ENCODE results near the gene ZKSCAN8. TPM values are rescaled to one million over a fixed set of nuclear protein-coding genes. Genes with fewer than 3 reads are reported as not detected.

The ZKSCAN8 gene
- total and polyA plus RNA-seq, 8 donors: 2.4 to 12.0 (median 7.7) TPM

DNA sequence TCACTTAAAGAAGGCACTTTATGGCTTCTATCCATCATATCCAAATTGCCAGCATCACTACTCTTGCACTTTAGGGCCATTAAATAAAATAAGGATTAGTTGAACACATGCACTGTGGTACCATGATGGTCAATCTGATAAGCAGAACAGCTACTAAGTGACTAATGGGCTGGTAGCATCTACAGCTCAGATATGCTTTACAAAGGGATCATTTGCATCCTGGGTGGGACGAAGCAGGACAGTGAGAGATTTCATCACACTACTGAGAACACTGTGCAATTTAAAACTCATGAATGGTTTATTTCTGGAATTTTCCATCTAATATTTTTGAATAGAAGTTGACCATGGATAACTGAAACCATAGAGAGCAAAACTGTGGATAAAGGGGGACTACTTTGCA lies 58.3 kb downstream of the ZKSCAN8 start:
- intact Hi-C loops (cut with DNase I): no loop called here
- ATAC-seq: no peak
- Histone ChIP-seq H3K4me3 (no peak overlapping the region), H3K4me1 (no peaks in the 10 kb centered on the region), H3K27ac (no peak overlapping the region), H3K9me3 (no peaks in the 10 kb centered on the region), H3K27me3 (peaks cover 0 to 34% (median 4%) of the 10 kb centered on the region in 4 donors), H3K36me3 (no peaks in the 10 kb centered on the region)
- no peak for FAIRE-seq
- WGBS, 2 donors: 46 to 47% methylated on average over 1 of the region's 1 CpG
- no peak for DNase-seq
- TF ChIP-seq, protein P1, sequence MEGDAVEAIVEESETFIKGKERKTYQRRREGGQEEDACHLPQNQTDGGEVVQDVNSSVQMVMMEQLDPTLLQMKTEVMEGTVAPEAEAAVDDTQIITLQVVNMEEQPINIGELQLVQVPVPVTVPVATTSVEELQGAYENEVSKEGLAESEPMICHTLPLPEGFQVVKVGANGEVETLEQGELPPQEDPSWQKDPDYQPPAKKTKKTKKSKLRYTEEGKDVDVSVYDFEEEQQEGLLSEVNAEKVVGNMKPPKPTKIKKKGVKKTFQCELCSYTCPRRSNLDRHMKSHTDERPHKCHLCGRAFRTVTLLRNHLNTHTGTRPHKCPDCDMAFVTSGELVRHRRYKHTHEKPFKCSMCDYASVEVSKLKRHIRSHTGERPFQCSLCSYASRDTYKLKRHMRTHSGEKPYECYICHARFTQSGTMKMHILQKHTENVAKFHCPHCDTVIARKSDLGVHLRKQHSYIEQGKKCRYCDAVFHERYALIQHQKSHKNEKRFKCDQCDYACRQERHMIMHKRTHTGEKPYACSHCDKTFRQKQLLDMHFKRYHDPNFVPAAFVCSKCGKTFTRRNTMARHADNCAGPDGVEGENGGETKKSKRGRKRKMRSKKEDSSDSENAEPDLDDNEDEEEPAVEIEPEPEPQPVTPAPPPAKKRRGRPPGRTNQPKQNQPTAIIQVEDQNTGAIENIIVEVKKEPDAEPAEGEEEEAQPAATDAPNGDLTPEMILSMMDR (IDR thresholded peaks at IDR 0.05): no peak

DNA sequence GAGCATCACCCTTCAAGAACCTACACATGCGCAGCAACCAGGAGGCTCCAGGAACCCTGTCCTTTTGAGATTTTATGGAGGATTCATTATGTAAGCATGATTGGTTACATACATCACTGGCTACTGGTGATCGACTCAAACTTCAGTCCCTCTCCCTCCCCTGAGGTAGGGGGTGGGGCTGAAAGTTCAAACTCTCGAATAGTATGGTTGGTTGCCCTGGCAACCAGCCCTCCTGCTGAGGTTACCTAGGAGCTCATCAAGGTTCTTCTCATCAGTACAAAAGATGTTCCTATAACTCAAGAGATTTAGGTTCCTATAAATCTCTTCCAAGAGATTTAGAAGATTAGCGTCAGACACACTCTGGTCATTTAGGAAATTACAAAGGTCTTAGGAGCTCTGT lies 61.5 kb downstream of the ZKSCAN8 start:
- FAIRE-seq (no peak), ATAC-seq (no peak), DNase-seq (no peak)
- WGBS, 2 donors: 26 to 29% methylated on average over 4 of the region's 4 CpGs
- Histone ChIP-seq H3K9me3 (no peaks in the 10 kb centered on the region), H3K36me3 (no peaks in the 10 kb centered on the region), H3K27me3 (peaks cover 0 to 49% (median 10%) of the 10 kb centered on the region in 4 donors), H3K4me3 (no peak overlapping the region), H3K4me1 (no peaks in the 10 kb centered on the region), H3K27ac (no peak overlapping the region)
- intact Hi-C loops (cut with DNase I): no loop called here
- TF ChIP-seq, protein P1 (IDR thresholded peaks at IDR 0.05): no peak

DNA sequence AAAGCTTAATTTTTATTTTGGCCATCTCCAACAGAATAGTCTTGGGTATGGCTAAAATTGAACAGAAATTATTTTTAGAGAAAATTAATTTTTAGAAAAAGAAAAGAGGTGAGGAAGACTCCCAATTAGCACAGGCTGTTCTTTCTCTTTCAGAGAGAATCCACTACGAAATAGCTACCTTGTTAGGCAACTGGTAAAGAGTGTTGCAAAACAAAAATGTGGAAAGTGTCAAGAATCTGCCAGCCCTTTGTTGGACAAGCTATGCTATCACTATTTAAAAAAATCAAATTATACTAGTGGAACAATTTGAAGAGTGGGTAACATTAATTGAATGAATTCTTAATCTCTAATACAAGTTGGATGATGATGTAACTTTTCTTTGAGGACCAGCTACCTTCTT lies 64.2 kb downstream of the ZKSCAN8 start:
- no peak overlapping the region for H3K27ac ChIP-seq
- no peaks in the 10 kb centered on the region for H3K9me3 ChIP-seq
- WGBS, 2 donors: 34 to 48% methylated on average over 1 of the region's 1 CpG
- H3K36me3 ChIP-seq: no peaks in the 10 kb centered on the region
- H3K4me3 ChIP-seq: no peak overlapping the region
- DNase-seq (no peak), FAIRE-seq (no peak), ATAC-seq (no peak)
- H3K4me1 ChIP-seq: no peaks in the 10 kb centered on the region
- TF ChIP-seq, protein P1 (IDR thresholded peaks at IDR 0.05): no peak
- intact Hi-C loops (cut with DNase I): no loop called here
- H3K27me3 ChIP-seq: peaks cover 7 to 56% (median 23%) of the 10 kb centered on the region in 4 donors

DNA sequence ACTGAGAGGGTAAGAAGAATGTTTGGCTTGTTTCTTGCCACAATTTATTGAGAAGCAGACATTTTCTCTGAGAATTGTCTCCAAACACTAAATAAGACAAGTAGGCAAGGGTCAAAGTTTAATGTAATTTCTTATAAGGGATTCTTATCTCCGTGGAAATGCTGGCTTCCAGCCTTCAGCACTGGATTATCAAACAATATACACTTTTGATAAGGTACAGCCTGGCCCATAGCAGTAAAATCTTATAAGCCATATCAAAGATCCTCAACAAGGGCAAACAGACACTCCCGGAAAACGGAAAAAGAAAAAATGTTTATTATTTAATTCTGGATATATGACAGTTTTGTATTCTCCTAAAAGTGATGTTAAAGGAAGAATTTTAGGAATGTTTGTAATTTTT lies 64.8 kb downstream of the ZKSCAN8 start:
- Histone ChIP-seq H3K27ac (no peak overlapping the region), H3K9me3 (no peaks in the 10 kb centered on the region), H3K36me3 (no peaks in the 10 kb centered on the region), H3K4me1 (no peaks in the 10 kb centered on the region), H3K4me3 (no peak overlapping the region), H3K27me3 (peaks cover 7 to 62% (median 27%) of the 10 kb centered on the region in 4 donors)
- DNase-seq: no peak
- no peak for FAIRE-seq
- 16 to 32% methylated on average over 3 of the region's 3 CpGs for WGBS, 2 donors
- TF ChIP-seq, protein P1 (IDR thresholded peaks at IDR 0.05): no peak
- intact Hi-C loops (cut with DNase I): no loop called here
- ATAC-seq: no peak

DNA sequence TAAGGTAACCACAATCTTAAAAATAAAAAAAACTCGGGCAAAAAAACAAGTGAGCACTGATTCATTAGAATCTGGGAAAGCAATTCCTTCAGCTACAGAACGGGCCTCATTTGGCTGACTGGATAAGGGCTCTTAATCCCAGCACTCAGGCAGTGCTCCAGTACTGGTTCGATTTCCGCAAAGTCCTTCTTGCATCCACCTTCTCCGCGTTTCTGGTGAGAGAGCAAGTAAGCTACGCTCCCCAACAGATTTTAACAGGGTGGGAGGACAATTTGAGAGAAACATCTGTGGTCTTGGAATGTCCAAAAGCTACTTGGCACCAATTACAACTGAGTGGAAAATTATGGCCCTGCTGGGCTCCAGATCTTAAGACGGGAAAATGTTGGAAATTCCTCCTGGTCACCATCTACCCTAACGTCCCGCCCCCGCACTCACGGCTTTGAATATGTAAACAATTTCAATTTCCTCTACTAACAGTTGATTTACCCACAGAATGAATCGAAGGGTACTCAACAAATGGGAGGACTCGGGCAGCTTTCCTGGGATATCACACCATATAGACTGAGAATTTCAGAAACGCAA lies 65.3 kb downstream of the ZKSCAN8 start:
- Histone ChIP-seq H3K27ac (no peak overlapping the region), H3K36me3 (no peaks in the 10 kb centered on the region), H3K4me1 (no peaks in the 10 kb centered on the region), H3K27me3 (peaks cover 7 to 64% (median 30%) of the 10 kb centered on the region in 4 donors), H3K9me3 (no peaks in the 10 kb centered on the region), H3K4me3 (peak overlapping the region in 1 of 4 donors; percentile 9)
- WGBS, 2 donors: 9 to 16% methylated on average over 15 of the region's 15 CpGs
- no peak for DNase-seq
- intact Hi-C loops (cut with DNase I): no loop called here
- TF ChIP-seq, protein P1 (IDR thresholded peaks at IDR 0.05): no peak
- no peak for FAIRE-seq
- ATAC-seq: no peak

Measured in pancreas (tissue), 10 donors.